ENCODE data around the gene DLG2.
"Not testable (repeated sequence)": the region's sequence is repeated elsewhere in the genome, so short reads cannot be mapped to it uniquely, and the experiment has no call there.

Gene DLG2

GRCh38 chr11:85027346-85027745 lies 599.8 kb downstream of the DLG2 start:
- DNase-seq (ENCODE audit: low read depth) = no peak
- no peak for TF ChIP-seq CTCF (IDR thresholded peaks at IDR 0.05; ENCODE audit: low read length, missing control alignments)
- H3K4me3 ChIP-seq (replicated peaks; ENCODE audit: low read depth, low read length) = no peak overlapping the region

- TF ChIP-seq CTCF (IDR thresholded peaks at IDR 0.05; ENCODE audit: low read length, missing control alignments) = no peak
- DNase-seq (ENCODE audit: low read depth) = no peak
- no peak overlapping the region for H3K4me3 ChIP-seq (replicated peaks; ENCODE audit: low read depth, low read length)
These were observed 606.1 kb downstream of the DLG2 start for GRCh38 chr11:85021058-85021457.

GRCh38 chr11:84993386-84993785 lies 633.8 kb downstream of the DLG2 start:
- peak; percentile 0 for DNase-seq (ENCODE audit: low read depth)
- H3K4me3 ChIP-seq (replicated peaks; ENCODE audit: low read depth, low read length) = no peak overlapping the region
- no peak for TF ChIP-seq CTCF (IDR thresholded peaks at IDR 0.05; ENCODE audit: low read length, missing control alignments)

DNA sequence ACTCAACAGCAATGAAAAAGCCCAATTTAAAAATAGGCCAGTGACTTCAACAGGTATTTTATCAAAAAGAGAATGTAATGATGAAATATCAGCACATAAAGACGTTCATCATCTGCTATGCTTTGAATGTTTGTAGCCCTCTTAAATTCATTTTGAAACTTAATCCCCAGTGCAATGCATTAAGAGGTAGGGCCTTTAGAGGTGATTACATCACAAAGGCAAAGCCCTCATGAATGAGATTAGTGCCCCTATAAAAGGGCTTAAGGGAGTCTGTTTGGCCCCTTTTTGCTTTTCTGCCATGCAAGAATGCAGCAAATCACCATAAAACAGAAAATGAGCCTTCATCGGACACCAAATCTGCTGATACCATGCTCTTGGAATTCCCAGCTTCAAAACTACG lies 637.0 kb downstream of the DLG2 start:
- H3K4me3 ChIP-seq (replicated peaks; ENCODE audit: low read depth, low read length) = no peak overlapping the region
- TF ChIP-seq CTCF (IDR thresholded peaks at IDR 0.05; ENCODE audit: low read length, missing control alignments) = no peak
- no peak for DNase-seq (ENCODE audit: low read depth)

DNA sequence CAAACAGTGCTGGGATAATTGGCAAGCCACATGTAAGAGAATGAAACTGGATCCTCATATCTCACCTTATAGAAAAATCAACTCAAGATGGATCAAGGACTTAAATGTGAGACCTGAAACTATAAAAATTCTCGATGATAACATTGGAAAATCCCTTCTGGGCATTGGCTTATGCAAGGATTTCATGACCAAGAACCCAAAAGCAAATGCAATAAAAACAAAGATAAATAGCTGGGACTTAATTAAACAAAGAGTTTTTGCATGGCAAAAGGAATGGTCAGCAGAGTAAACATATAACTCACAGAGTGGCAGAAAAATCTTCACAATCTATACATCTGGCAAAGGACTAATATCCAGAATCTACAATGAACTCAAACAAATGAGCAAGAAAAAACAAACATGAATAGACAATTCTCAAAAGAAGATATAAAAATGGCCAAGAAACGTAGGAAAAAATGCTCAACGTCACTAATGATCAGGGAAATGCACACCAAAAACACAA lies 639.4 kb downstream of the DLG2 start:
- DNase-seq (ENCODE audit: low read depth); H3K4me3 ChIP-seq (replicated peaks; ENCODE audit: low read depth, low read length): not testable (repeated sequence)

GRCh38 chr11:84981301-84981700 lies 645.8 kb downstream of the DLG2 start:
- DNase-seq (ENCODE audit: low read depth) = no peak
- no peak overlapping the region for H3K4me3 ChIP-seq (replicated peaks; ENCODE audit: low read depth, low read length)
- no peak for TF ChIP-seq CTCF (IDR thresholded peaks at IDR 0.05; ENCODE audit: low read length, missing control alignments)

DNA sequence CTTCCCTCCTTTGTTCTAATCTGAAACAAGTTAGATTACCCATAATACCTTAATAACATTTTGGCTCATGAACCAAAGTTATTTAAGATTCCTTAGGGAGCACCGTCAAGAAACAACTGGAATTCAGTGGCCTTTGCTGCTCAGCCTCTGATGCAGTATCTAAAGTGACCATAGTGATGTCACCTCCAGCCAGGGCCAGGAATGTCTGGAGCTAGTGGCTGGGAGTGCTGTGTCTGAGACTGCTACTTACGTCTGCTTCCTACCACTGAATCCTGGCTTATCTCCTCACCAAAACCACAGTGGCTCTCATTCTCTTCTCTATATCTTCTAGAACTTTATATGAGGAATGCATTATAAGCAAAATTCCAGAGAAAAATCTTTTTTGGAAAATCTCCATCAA lies 658.0 kb downstream of the DLG2 start:
- DNase-seq (ENCODE audit: low read depth) = peak; percentile 6
- H3K4me3 ChIP-seq (replicated peaks; ENCODE audit: low read depth, low read length) = no peak overlapping the region
- TF ChIP-seq CTCF (IDR thresholded peaks at IDR 0.05; ENCODE audit: low read length, missing control alignments) = no peak
